HUES6 (cell line): Measurements from ENCODE around the gene CACNG5.

Experiments used
- H3K27ac ChIP-seq: 2 replicates; pipeline ENCODE4 v1.7.0; 2013; ENCODE audit warnings: low read depth, mild to moderate bottlenecking, low read length, inconsistent platforms
- H3K27me3 ChIP-seq: 2 replicates; pipeline ENCODE4 v1.6.1; 2013; ENCODE audit warnings: low read length; ENCODE audit not compliant: control insufficient read depth, insufficient read depth
- H3K36me3 ChIP-seq: 2 replicates; pipeline ENCODE4 v1.6.1; 2013; ENCODE audit warnings: low read length; ENCODE audit not compliant: control insufficient read depth, insufficient read depth
- H3K4me1 ChIP-seq: 2 replicates; pipeline ENCODE4 v1.6.1; 2013; ENCODE audit warnings: low read length; ENCODE audit not compliant: control insufficient read depth, insufficient read depth
- H3K4me3 ChIP-seq: 2 replicates; pipeline ENCODE4 v1.5.1; 2013; ENCODE audit warnings: low read depth, low read length
- H3K9ac ChIP-seq: one replicate; pipeline ENCODE4 v1.6.1; 2013; ENCODE audit warnings: mild to moderate bottlenecking, low read length
- H3K9me3 ChIP-seq: 2 replicates; pipeline ENCODE4 v1.6.1; 2013; ENCODE audit warnings: low read depth, low read length; ENCODE audit not compliant: control insufficient read depth, insufficient read depth

The CACNG5 gene

DNA sequence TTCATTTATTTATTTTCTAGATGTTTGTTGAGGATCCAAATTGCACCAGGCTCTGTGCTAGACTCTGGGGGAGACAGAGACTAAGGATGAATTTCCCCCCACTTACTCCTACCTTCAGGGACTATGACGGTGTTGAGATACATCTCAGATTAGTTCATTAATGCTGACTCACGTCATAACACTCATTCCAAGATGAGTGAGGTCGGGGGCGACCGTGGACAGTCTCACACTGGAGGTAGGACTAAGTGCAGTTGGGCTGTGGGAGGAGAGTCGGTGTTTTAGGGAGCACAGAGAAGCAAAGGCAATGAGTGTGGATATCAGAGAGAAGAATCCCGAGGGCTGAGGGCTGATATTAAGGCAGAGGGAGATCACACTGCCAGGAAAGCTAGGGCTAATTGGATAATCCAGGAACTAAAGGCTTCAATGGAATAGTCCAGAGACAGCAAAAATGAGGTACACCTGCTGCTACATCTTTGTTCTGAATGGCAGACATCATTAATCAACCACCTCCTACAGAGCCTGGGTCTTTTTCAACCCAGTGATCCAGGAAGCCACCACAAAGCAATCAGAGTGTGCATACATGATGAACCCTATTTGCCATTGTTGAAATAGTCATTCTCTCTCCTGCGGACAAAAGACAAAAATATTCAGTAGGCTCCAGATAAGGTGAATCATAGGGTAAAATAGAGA lies 91.0 kb downstream of the CACNG5 start:
- Histone ChIP-seq H3K36me3 (no peaks in the 10 kb centered on the region), H3K27ac (no peak overlapping the region), H3K9me3 (peaks cover 6% of the 10 kb centered on the region; the same call in 1 of the 2 replicates), H3K4me1 (no peaks in the 10 kb centered on the region), H3K4me3 (no peak overlapping the region), H3K9ac (no peak overlapping the region), H3K27me3 (no peaks in the 10 kb centered on the region)

DNA sequence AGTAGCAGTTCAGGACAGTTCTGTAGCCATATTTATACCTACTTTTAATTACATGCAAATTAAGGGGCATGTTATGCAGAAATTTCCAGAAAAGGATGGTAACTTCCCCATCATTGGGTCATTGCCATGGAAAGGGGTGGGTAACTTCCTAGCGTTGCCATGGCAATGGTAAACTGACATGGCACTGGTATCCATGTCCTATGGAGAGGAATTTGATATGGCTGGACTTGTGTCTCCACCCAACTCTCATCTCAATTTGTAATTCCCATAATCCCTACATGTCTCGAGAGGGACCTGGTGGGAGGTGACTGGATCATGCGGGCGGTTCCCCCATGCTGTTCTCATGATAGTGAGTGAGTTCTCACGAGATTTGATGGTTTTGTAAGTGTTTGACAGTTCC lies 94.0 kb downstream of the CACNG5 start:
- Histone ChIP-seq H3K9me3 (no peaks in the 10 kb centered on the region; the same call in 1 of the 2 replicates), H3K4me3 (no peak overlapping the region), H3K36me3 (no peaks in the 10 kb centered on the region), H3K4me1 (no peaks in the 10 kb centered on the region), H3K9ac (no peak overlapping the region), H3K27ac (no peak overlapping the region), H3K27me3 (no peaks in the 10 kb centered on the region)

DNA sequence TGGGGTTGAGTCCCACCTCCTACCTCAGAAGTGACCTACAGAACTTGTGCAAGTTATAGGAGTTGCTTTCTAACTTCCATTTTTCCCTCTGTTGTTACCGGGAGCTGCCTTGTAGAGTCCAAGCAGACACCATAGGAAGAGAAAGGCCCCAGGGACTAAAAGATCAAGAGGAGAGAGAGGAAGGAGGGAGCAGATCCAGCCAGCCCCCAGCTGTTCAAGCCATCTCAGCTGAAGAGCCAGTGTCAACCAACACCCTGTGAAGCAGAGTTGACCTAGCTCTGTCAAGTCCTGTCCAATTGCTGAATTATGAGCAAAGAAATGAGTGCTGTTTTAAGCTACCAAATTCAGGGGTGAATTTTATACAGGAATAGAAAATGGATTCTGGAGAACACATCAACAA lies 94.7 kb downstream of the CACNG5 start:
- Histone ChIP-seq H3K4me1 (no peaks in the 10 kb centered on the region), H3K9me3 (peaks cover 3% of the 10 kb centered on the region; the same call in 1 of the 2 replicates), H3K4me3 (no peak overlapping the region), H3K36me3 (no peaks in the 10 kb centered on the region), H3K27me3 (no peaks in the 10 kb centered on the region), H3K27ac (no peak overlapping the region), H3K9ac (no peak overlapping the region)

DNA sequence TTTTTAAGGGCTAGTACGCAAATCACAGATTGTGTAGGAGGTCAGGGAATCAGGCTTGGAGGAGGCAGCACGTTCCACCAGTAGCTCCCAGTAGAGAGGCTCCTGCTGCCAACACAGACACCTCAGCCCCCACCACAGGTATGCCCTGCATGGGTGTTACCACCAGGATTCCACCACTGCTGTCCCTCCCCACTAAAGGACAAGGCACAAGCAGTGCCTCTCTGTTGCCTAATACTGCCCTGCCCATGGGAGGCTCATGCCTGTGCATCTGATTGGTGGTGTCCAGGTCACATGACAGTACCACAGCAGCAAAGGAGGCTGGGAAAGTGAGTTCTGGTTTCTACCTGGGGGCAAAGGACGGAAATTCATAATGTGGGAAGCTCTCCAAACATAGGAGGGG lies 96.0 kb downstream of the CACNG5 start:
- Histone ChIP-seq H3K4me3 (no peak overlapping the region), H3K9ac (no peak overlapping the region), H3K9me3 (peaks cover 9% of the 10 kb centered on the region), H3K27ac (no peak overlapping the region), H3K4me1 (no peaks in the 10 kb centered on the region), H3K27me3 (no peaks in the 10 kb centered on the region), H3K36me3 (no peaks in the 10 kb centered on the region)

DNA sequence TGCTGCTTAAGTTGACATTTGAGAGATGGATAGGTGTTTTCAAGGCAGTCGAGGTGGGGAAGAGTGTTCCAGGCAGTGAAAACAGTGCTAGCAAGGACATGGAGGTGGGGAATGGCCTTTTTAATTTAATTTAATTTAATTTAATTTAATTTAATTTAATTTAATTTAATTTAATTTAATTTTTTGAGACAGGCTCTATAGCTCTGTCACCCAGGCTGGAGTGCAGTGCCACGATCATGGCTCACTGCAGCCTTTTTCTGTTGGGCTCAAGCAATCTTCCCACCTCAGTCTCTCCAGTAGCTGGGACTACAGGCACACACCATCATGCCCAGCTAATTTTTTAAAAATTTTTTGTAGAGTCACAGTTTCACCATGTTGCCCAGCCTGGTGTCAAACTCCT lies 97.4 kb downstream of the CACNG5 start:
- H3K4me1 ChIP-seq: no peaks in the 10 kb centered on the region
- H3K36me3 ChIP-seq: no peaks in the 10 kb centered on the region
- no peak overlapping the region for H3K27ac ChIP-seq
- H3K4me3 ChIP-seq: no peak overlapping the region
- no peak overlapping the region for H3K9ac ChIP-seq
- peaks cover 23% of the 10 kb centered on the region for H3K9me3 ChIP-seq
- H3K27me3 ChIP-seq: no peaks in the 10 kb centered on the region

DNA sequence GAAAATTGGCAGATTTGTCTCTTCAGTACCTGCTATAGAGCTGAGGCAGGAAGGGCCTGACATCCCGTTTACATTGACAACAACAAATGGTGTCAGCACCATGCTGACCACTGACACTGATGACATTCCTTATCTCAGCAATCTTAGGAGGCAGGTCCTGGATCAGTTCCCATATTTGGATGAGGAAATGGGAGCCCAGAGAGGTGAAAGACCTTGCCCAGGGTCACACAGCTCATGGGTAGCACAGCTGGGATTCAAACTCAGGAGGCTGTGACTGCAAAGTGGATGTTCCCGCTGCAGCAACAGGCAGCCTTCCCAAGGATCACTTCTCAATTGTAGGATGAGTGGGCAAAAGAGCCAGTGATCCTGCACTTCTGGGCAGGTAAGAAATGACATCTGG lies 99.1 kb downstream of the CACNG5 start:
- no peak overlapping the region for H3K27ac ChIP-seq
- no peak overlapping the region for H3K4me3 ChIP-seq
- no peaks in the 10 kb centered on the region for H3K36me3 ChIP-seq
- H3K9me3 ChIP-seq: peaks cover 40% of the 10 kb centered on the region
- H3K9ac ChIP-seq: no peak overlapping the region
- H3K27me3 ChIP-seq: no peaks in the 10 kb centered on the region
- H3K4me1 ChIP-seq: no peaks in the 10 kb centered on the region
